ENCODE data around the gene NRBF2. TPM values are rescaled to one million over a fixed set of nuclear protein-coding genes. Genes with fewer than 3 reads are reported as not detected.
"Not testable (repeated sequence)": the region's sequence is repeated elsewhere in the genome, so short reads cannot be mapped to it uniquely, and the experiment has no call there.

The NRBF2 gene
- 58.2 and 58.5 TPM in 2 replicates for polyA plus RNA-seq (2013)

GRCh38 chr10:63133056-63133820 lies at the start of gene NRBF2:
Gene NRBF2 (plus strand): TSS chr10:63133328. CDS start chr10:63133471, 143 bp downstream.
- peak; percentile 98 to 100 for DNase-seq
- peak within 1 kb of the TSS; percentile 86 for H3K4me2 ChIP-seq (ENCODE audit: low read length)
- H3K27ac ChIP-seq (ENCODE audit: low read depth, low read length) = peak within 1 kb of the TSS; percentile 46
- H3K79me2 ChIP-seq (ENCODE audit: control insufficient read depth, insufficient read depth, low read length, poor library complexity) = peaks cover 6% of the 10 kb centered on the region
- H2BK5ac ChIP-seq (ENCODE audit: low read depth, low read length, poor library complexity) = peak within 1 kb of the TSS; percentile 51
- H3K9ac ChIP-seq (ENCODE audit: low read length) = peak within 1 kb of the TSS; percentile 96
- peak within 1 kb of the TSS; percentile 28 for H2BK120ac ChIP-seq (ENCODE audit: insufficient read depth, low read length, poor library complexity)
- H3K18ac ChIP-seq (ENCODE audit: low read length) = peak within 1 kb of the TSS; percentile 71
- no peaks in the 10 kb centered on the region for H3K4me1 ChIP-seq (ENCODE audit: control insufficient read depth in 1 of 2, insufficient read depth in 2 of 2, low read length in 2 of 2)
- peak within 1 kb of the TSS; percentile 62 for H4K91ac ChIP-seq (ENCODE audit: low read depth, low read length)
- H3K23ac ChIP-seq (ENCODE audit: low read length) = no peak within 1 kb of the TSS
- H2AK5ac ChIP-seq (ENCODE audit: low read length) = peak within 1 kb of the TSS; percentile 65
- peak within 1 kb of the TSS; percentile 72 for H3K14ac ChIP-seq (ENCODE audit: low read length)
- peak within 1 kb of the TSS; percentile 55 for H2AFZ ChIP-seq (ENCODE audit: insufficient read depth, low read length, poor library complexity)
- H3K4ac ChIP-seq (ENCODE audit: low read depth, low read length) = peak within 1 kb of the TSS; percentile 86
- WGBS (ENCODE audit: extremely low coverage, insufficient coverage, insufficient read length) = no CpG with 5 or more reads among the region's 55 CpGs
- H2BK12ac ChIP-seq (ENCODE audit: low read length) = no peak within 1 kb of the TSS
- no peaks in the 10 kb centered on the region for H3K9me3 ChIP-seq (ENCODE audit: insufficient read depth, low read depth, low read length)
- H3K36me3 ChIP-seq (ENCODE audit: control insufficient read depth in 1 of 2, insufficient read depth in 2 of 2, low read length in 2 of 2) = no peaks in the 10 kb centered on the region
- H4K8ac ChIP-seq (ENCODE audit: low read depth, low read length) = peak within 1 kb of the TSS; percentile 82
- H3K4me3 ChIP-seq (ENCODE audit: low read depth, low read length) = peak within 1 kb of the TSS; percentile 87
- H3K79me1 ChIP-seq (ENCODE audit: low read length) = peaks cover 7% of the 10 kb centered on the region
- H4K12ac ChIP-seq (ENCODE audit: low read depth, low read length) = peak within 1 kb of the TSS; percentile 61
- H3K27me3 ChIP-seq (ENCODE audit: insufficient read depth, low read length) = no peaks in the 10 kb centered on the region

DNA sequence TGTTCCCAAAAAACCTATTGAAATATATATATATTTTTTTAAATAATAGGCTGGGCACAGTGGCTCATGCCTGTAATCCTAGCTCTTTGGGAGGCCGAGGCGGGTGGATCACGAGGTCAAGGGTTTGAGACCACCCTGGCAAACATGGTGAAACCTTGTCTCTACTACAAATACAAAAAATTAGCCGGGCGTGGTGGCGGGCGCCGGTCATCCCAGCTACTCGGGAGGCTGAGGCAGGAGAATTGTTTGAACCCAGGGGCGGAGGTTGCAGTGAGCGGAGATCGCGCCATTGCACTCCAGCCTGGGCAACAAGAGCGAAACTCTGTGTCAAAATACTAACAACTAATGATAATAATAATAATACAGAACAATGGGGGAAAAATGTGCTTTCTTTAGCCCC lies 49.7 kb upstream of the NRBF2 start:
- not testable (repeated sequence) for H2AFZ ChIP-seq (ENCODE audit: insufficient read depth, low read length, poor library complexity); H3K4me2 ChIP-seq (ENCODE audit: low read length); H3K4ac ChIP-seq (ENCODE audit: low read depth, low read length); H3K18ac ChIP-seq (ENCODE audit: low read length); H4K8ac ChIP-seq (ENCODE audit: low read depth, low read length); H3K4me1 ChIP-seq (ENCODE audit: control insufficient read depth in 1 of 2, insufficient read depth in 2 of 2, low read length in 2 of 2); H3K36me3 ChIP-seq (ENCODE audit: control insufficient read depth in 1 of 2, insufficient read depth in 2 of 2, low read length in 2 of 2); H3K79me1 ChIP-seq (ENCODE audit: low read length); H2BK5ac ChIP-seq (ENCODE audit: low read depth, low read length, poor library complexity); H3K4me3 ChIP-seq (ENCODE audit: low read depth, low read length); H2BK120ac ChIP-seq (ENCODE audit: insufficient read depth, low read length, poor library complexity); H3K9ac ChIP-seq (ENCODE audit: low read length); H2AK5ac ChIP-seq (ENCODE audit: low read length); H3K27me3 ChIP-seq (ENCODE audit: insufficient read depth, low read length); H2BK12ac ChIP-seq (ENCODE audit: low read length); H3K14ac ChIP-seq (ENCODE audit: low read length); H3K27ac ChIP-seq (ENCODE audit: low read depth, low read length); H4K91ac ChIP-seq (ENCODE audit: low read depth, low read length); H3K9me3 ChIP-seq (ENCODE audit: insufficient read depth, low read depth, low read length); H4K12ac ChIP-seq (ENCODE audit: low read depth, low read length); DNase-seq; H3K79me2 ChIP-seq (ENCODE audit: control insufficient read depth, insufficient read depth, low read length, poor library complexity); H3K23ac ChIP-seq (ENCODE audit: low read length)
- WGBS (ENCODE audit: extremely low coverage, insufficient coverage, insufficient read length) = no CpG with 5 or more reads among the region's 14 CpGs

DNA sequence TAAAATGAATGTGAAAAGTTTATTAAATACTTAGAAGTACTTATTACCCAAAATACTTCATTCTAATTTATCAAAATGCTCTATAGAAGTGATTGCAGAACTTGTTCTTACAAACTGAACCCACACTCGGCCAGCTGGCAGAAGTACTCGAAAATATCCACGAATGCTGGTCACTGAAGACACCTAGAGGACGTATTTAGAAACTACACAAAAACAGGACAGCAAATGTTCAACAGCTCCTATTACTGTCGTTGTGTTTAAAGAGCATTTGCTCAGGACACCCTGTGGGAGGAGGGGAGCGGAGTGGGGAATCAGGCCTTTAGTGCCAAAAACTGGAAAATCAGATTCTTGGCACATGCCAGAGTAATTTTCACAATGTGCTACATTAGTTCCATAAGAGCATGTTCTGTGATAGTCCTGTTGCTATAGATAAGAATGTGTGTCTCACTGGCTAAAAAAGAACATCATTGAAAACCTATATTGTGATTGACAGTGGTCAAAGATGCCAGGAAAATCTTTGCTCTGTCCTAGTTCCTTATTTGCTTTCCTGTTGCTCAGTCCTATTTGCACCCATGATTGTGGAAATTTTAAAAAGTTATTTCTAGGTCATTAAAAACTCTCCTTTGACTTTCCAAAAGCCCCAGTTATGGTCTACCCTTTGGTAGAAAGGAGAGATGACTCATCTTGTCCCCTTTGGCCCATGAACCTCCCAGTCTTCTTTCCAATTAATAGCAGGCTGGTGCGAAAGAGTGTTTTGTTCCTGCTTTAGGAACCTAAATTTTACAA lies 49.0 kb upstream of the NRBF2 start:
- H3K9me3 ChIP-seq (ENCODE audit: insufficient read depth, low read depth, low read length) = no peaks in the 10 kb centered on the region
- no peak overlapping the region for H3K18ac ChIP-seq (ENCODE audit: low read length)
- no peak overlapping the region for H2BK5ac ChIP-seq (ENCODE audit: low read depth, low read length, poor library complexity)
- no peak overlapping the region for H4K8ac ChIP-seq (ENCODE audit: low read depth, low read length)
- H3K4me1 ChIP-seq (ENCODE audit: control insufficient read depth in 1 of 2, insufficient read depth in 2 of 2, low read length in 2 of 2) = no peaks in the 10 kb centered on the region
- H3K79me2 ChIP-seq (ENCODE audit: control insufficient read depth, insufficient read depth, low read length, poor library complexity) = no peaks in the 10 kb centered on the region
- no peak overlapping the region for H3K23ac ChIP-seq (ENCODE audit: low read length)
- no peak overlapping the region for H3K4ac ChIP-seq (ENCODE audit: low read depth, low read length)
- H3K4me3 ChIP-seq (ENCODE audit: low read depth, low read length) = no peak overlapping the region
- H3K9ac ChIP-seq (ENCODE audit: low read length) = no peak overlapping the region
- H2BK120ac ChIP-seq (ENCODE audit: insufficient read depth, low read length, poor library complexity) = no peak overlapping the region
- WGBS (ENCODE audit: extremely low coverage, insufficient coverage, insufficient read length) = no CpG with 5 or more reads among the region's 7 CpGs
- no peaks in the 10 kb centered on the region for H3K27me3 ChIP-seq (ENCODE audit: insufficient read depth, low read length)
- no peaks in the 10 kb centered on the region for H3K79me1 ChIP-seq (ENCODE audit: low read length)
- no peak overlapping the region for H4K91ac ChIP-seq (ENCODE audit: low read depth, low read length)
- no peak overlapping the region for H3K4me2 ChIP-seq (ENCODE audit: low read length)
- no peak overlapping the region for H2AK5ac ChIP-seq (ENCODE audit: low read length)
- H3K36me3 ChIP-seq (ENCODE audit: control insufficient read depth in 1 of 2, insufficient read depth in 2 of 2, low read length in 2 of 2) = no peaks in the 10 kb centered on the region
- peak; percentile 28 to 77 for DNase-seq
- no peak overlapping the region for H2BK12ac ChIP-seq (ENCODE audit: low read length)
- H3K27ac ChIP-seq (ENCODE audit: low read depth, low read length) = no peak overlapping the region
- no peak overlapping the region for H3K14ac ChIP-seq (ENCODE audit: low read length)
- H2AFZ ChIP-seq (ENCODE audit: insufficient read depth, low read length, poor library complexity) = no peak overlapping the region
- H4K12ac ChIP-seq (ENCODE audit: low read depth, low read length) = no peak overlapping the region

DNA sequence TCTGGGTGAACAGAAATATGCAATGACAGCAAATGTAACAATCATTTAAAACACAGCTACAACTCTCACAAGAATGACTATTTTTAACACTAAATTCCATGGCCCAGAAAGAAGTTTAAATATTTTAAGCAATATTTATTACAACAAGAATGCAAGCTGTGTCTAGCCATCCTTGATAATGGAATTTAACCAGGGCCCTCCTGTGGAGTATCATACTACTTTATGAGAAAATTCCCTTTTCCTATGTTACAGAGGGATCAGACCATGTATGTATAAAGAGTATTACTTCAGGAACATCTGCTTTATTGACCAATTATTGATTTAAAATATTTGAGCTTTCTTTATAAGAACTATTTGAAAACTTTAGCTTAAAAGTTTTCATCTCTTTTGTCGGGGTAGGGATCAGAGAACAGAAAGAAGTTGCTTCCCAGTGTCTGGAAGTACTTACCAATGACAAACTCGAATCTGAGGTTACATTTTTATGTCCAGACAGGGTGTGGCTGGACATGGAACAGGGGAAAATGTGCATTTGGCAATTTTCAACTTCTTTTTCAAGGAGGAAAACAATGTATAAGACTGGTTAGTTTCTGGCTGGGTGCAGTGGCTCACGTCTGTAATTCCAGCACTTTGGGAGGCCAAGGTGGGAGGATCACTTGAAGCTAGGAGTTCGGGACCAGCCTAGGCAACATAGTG lies 48.3 kb upstream of the NRBF2 start:
- Histone ChIP-seq H2AFZ (ENCODE audit: insufficient read depth, low read length, poor library complexity) (no peak overlapping the region), H3K27ac (ENCODE audit: low read depth, low read length) (no peak overlapping the region), H3K4me1 (ENCODE audit: control insufficient read depth in 1 of 2, insufficient read depth in 2 of 2, low read length in 2 of 2) (no peaks in the 10 kb centered on the region), H3K14ac (ENCODE audit: low read length) (no peak overlapping the region), H4K12ac (ENCODE audit: low read depth, low read length) (no peak overlapping the region), H3K9ac (ENCODE audit: low read length) (no peak overlapping the region), H3K23ac (ENCODE audit: low read length) (no peak overlapping the region), H3K79me1 (ENCODE audit: low read length) (no peaks in the 10 kb centered on the region), H3K4me2 (ENCODE audit: low read length) (no peak overlapping the region), H2AK5ac (ENCODE audit: low read length) (no peak overlapping the region), H2BK12ac (ENCODE audit: low read length) (no peak overlapping the region), H2BK5ac (ENCODE audit: low read depth, low read length, poor library complexity) (no peak overlapping the region), H4K8ac (ENCODE audit: low read depth, low read length) (no peak overlapping the region), H3K9me3 (ENCODE audit: insufficient read depth, low read depth, low read length) (no peaks in the 10 kb centered on the region), H3K36me3 (ENCODE audit: control insufficient read depth in 1 of 2, insufficient read depth in 2 of 2, low read length in 2 of 2) (no peaks in the 10 kb centered on the region), H3K4ac (ENCODE audit: low read depth, low read length) (no peak overlapping the region), H2BK120ac (ENCODE audit: insufficient read depth, low read length, poor library complexity) (no peak overlapping the region), H3K18ac (ENCODE audit: low read length) (no peak overlapping the region), H3K79me2 (ENCODE audit: control insufficient read depth, insufficient read depth, low read length, poor library complexity) (no peaks in the 10 kb centered on the region), H3K27me3 (ENCODE audit: insufficient read depth, low read length) (no peaks in the 10 kb centered on the region), H3K4me3 (ENCODE audit: low read depth, low read length) (no peak overlapping the region), H4K91ac (ENCODE audit: low read depth, low read length) (no peak overlapping the region)
- DNase-seq = no peak
- WGBS (ENCODE audit: extremely low coverage, insufficient coverage, insufficient read length) = no CpG with 5 or more reads among the region's 4 CpGs
